Bladder microvascular endothelial cell (primary cell): ENCODE measurements around the gene MUC5B. TPM values are rescaled to one million over a fixed set of nuclear protein-coding genes. Genes with fewer than 3 reads are reported as not detected.

Source experiments
- total RNA-seq: library from RNA; depleted of rRNA; stranded (reverse); fragments of >200 nt; gene quantifications from 2 replicates; pipeline ENCODE4 v1.2.3, GENCODE V29; 2014

MUC5B gene, protein sequence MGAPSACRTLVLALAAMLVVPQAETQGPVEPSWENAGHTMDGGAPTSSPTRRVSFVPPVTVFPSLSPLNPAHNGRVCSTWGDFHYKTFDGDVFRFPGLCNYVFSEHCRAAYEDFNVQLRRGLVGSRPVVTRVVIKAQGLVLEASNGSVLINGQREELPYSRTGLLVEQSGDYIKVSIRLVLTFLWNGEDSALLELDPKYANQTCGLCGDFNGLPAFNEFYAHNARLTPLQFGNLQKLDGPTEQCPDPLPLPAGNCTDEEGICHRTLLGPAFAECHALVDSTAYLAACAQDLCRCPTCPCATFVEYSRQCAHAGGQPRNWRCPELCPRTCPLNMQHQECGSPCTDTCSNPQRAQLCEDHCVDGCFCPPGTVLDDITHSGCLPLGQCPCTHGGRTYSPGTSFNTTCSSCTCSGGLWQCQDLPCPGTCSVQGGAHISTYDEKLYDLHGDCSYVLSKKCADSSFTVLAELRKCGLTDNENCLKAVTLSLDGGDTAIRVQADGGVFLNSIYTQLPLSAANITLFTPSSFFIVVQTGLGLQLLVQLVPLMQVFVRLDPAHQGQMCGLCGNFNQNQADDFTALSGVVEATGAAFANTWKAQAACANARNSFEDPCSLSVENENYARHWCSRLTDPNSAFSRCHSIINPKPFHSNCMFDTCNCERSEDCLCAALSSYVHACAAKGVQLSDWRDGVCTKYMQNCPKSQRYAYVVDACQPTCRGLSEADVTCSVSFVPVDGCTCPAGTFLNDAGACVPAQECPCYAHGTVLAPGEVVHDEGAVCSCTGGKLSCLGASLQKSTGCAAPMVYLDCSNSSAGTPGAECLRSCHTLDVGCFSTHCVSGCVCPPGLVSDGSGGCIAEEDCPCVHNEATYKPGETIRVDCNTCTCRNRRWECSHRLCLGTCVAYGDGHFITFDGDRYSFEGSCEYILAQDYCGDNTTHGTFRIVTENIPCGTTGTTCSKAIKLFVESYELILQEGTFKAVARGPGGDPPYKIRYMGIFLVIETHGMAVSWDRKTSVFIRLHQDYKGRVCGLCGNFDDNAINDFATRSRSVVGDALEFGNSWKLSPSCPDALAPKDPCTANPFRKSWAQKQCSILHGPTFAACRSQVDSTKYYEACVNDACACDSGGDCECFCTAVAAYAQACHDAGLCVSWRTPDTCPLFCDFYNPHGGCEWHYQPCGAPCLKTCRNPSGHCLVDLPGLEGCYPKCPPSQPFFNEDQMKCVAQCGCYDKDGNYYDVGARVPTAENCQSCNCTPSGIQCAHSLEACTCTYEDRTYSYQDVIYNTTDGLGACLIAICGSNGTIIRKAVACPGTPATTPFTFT (N-terminal part only)
- total RNA-seq: under 0.01 TPM in 1 of 2 replicates, not detected in the other

DNA sequence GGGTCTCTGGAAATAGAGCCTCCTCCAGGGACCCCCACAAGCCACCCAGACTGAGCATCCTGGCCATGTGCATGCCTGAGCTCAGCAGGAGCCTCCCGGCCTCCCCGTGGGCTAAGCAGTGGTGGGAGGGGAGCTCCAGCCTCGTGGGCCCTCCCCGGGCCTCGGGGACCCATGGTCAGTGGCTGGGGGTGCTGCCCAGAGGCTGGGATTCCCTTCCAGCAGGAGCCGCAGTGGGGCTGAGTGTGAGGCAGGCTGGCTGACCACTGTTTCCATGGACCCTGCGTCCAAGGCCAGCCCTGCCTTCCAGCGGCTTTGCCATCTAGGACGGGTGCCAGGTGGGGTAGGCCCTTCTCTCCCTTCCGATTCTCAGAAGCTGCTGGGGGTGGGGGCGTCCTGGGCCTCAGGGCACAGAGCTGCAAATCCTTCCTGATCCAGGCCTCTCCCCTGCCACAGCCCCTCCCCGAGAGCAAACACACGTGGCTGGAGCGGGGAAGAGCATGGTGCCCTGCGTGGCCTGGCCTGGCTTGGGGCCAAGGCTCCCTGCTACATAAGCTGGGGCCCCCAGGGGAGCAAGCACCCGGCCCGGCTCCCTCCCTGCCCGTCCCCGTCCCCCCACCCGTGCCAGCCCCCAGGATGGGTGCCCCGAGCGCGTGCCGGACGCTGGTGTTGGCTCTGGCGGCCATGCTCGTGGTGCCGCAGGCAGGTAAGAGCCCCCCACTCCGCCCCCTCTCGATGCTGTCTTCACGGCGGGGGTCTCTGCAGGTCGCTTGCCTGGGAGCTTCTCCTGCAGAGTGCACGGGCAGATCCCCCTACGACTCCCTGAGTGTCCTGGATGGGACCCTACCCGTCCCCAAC is at the start of gene MUC5B:
MUC5B (plus strand) TSS at position 576 of the 855 bp plus-strand sequence; CDS start at position 634, 58 bp downstream.

DNA sequence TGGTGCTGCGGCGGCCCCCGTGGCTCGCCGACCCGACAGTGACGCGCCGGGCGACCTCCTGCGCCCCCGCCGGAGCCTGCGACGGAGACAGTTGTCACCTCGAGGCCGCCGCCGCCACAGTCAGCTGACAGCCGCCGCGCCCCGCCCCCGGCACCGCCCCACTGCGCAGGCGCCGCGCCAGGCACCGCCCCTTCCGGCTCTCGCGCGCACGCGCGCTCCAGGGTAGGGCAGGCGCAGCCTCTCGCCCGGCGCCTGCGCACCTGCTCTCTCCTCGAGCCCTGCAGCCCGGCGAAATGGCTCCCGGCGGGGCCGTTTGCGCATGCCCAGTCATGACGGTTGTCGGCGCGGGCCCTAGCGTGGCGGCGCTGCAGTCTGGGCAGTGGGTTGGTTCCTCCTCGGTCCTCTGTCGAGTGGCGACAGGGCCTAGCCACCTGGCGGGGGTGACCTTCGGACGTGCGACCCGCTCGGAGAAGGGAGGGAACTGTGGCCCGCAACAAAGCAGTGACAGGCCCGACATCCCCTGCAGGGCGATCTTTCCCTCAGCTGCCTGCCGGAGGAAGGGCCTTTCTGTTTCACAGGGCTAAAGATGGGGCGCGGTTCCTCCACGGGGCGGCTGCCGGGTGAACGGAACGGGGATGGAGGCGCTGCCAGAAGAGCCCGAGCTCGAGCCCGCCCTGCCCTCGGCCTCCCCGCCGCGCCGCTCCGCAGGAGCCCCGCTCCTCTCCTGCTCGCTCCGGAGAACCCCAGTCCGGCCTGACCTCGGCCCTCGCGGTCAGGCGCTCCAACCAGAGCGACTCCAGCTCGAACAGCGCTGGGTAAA is 86.8 kb downstream of the MUC5B start, which contains the start of gene TOLLIP:
TOLLIP (minus strand) TSS at position 135 of the 820 bp plus-strand sequence; CDS start at position 1, 134 bp downstream.

Other genes starting within 250 kb of the MUC5B start
- not detected in 2 replicates for gene MUC6, start 186.3 kb upstream of the MUC5B start, total RNA-seq
- not detected in 2 replicates for gene MUC2, start 148.2 kb upstream of the MUC5B start, total RNA-seq
- gene MUC5AC, start 65.1 kb upstream of the MUC5B start, total RNA-seq: not detected in 2 replicates
- gene TOLLIP, start 86.6 kb downstream of the MUC5B start, total RNA-seq: 16.7 and 40.3 TPM in 2 replicates
- under 0.01 and 1.4 TPM in 2 replicates for gene BRSK2, start 166.9 kb downstream of the MUC5B start, total RNA-seq